PC-3 (cell line): ENCODE results near the gene PAQR5. TPM values are rescaled to one million over a fixed set of nuclear protein-coding genes. Genes with fewer than 3 reads are reported as not detected.
A peak's percentile ranks its signal among the peaks of the same experiment; 100 is the strongest.

Source experiments
- ATAC-seq: fragments of 200-7000 bp; cut with Tn5 transposase; 2 replicates; pipeline ENCODE4 v1.9.1; 2020; ENCODE audit warnings: mild to moderate bottlenecking, moderate library complexity
- BruUV-seq: library from RNA; stranded (reverse); fragments of 400-500 nt; replicated peaks from 2 replicates; lab custom pipeline; 2021; lab: Mats Ljungman, UMichigan
- CTCF ChIA-PET: fragments of 300-600 bp; sonication (Branson Sonifier 250); formaldehyde crosslinking; loops from one replicate; lab custom pipeline; 2022; ENCODE audit warnings: antibody characterized with exemption; lab: Charles Lee
- POLR2A ChIA-PET: fragments of 300-600 bp; sonication (Branson Sonifier 250); formaldehyde crosslinking; loops from one replicate; lab custom pipeline; 2022; ENCODE audit warnings: antibody characterized with exemption; ENCODE audit not compliant: unreplicated experiment; lab: Charles Lee
- DNase-seq: peaks from one replicate; pipeline ENCODE4 v3.0.0-alpha.2; 2015
- H2AFZ ChIP-seq: fragments of 300-600 bp; sonication (generic); 2 replicates; pipeline ENCODE4 v1.6.0; 2016; ENCODE audit warnings: antibody characterized with exemption, low read length
- H3F3A ChIP-seq: fragments of 300-600 bp; sonication (generic); one replicate; pipeline ENCODE4 v1.6.0; 2017; ENCODE audit warnings: antibody characterized with exemption, low read length, control low read depth, mild to moderate bottlenecking; ENCODE audit not compliant: unreplicated experiment
- H3K27ac ChIP-seq: fragments of 300-600 bp; sonication (generic); 2 replicates; pipeline ENCODE4 v1.5.1; 2016; ENCODE audit warnings: mild to moderate bottlenecking, low read length
- H3K27me3 ChIP-seq: fragments of 300-600 bp; sonication (generic); 2 replicates; pipeline ENCODE4 v1.6.1; 2016; ENCODE audit warnings: low read length, mixed read lengths
- H3K36me3 ChIP-seq: fragments of 300-600 bp; sonication (generic); 2 replicates; pipeline ENCODE4 v1.6.1; 2016; ENCODE audit warnings: low read depth, mixed run types, low read length, mixed read lengths
- H3K4me1 ChIP-seq: fragments of 300-600 bp; sonication (generic); 2 replicates; pipeline ENCODE4 v1.5.1; 2016; ENCODE audit warnings: low read length; ENCODE audit not compliant: insufficient read depth
- H3K4me2 ChIP-seq: fragments of 300-600 bp; sonication (generic); 2 replicates; pipeline ENCODE4 v1.6.0; 2016; ENCODE audit warnings: low read length
- H3K4me3 ChIP-seq: fragments of 300-600 bp; sonication (generic); 2 replicates; pipeline ENCODE4 v1.5.1; 2016; ENCODE audit warnings: mild to moderate bottlenecking, low read length, mixed read lengths
- H3K79me2 ChIP-seq: fragments of 300-600 bp; sonication (generic); 2 replicates; pipeline ENCODE4 v1.6.1; 2017; ENCODE audit warnings: low read length, mixed read lengths
- H3K9ac ChIP-seq: fragments of 300-600 bp; sonication (generic); 2 replicates; pipeline ENCODE4 v1.6.0; 2016; ENCODE audit warnings: mild to moderate bottlenecking, low read length
- H3K9me2 ChIP-seq: fragments of 300-600 bp; sonication (generic); replicated peaks from 2 replicates; pipeline ENCODE4 v1.6.1; 2016; ENCODE audit warnings: mixed run types, low read length, mixed read lengths
- H3K9me3 ChIP-seq: fragments of 300-600 bp; sonication (generic); 2 replicates; pipeline ENCODE4 v1.6.1; 2016; ENCODE audit warnings: low read length, mixed read lengths
- H4K20me1 ChIP-seq: fragments of 300-600 bp; sonication (generic); 2 replicates; pipeline ENCODE4 v1.6.1; 2016; ENCODE audit warnings: low read length, mixed read lengths
- CTCF ChIP-seq: fragments of 300-600 bp; sonication (generic); conservative IDR thresholded peaks from 2 replicates; pipeline ENCODE4 v1.5.1; 2017; ENCODE audit warnings: antibody characterized with exemption, low read depth, mild to moderate bottlenecking, low read length
- EZH2 ChIP-seq: fragments of 300-600 bp; sonication (generic); IDR thresholded peaks from one replicate; pipeline ENCODE4 v1.6.1; 2017; ENCODE audit warnings: antibody characterized with exemption, mild to moderate bottlenecking, low read length; ENCODE audit not compliant: unreplicated experiment
- EZH2phosphoT487 ChIP-seq: fragments of 300-600 bp; sonication (generic); IDR thresholded peaks from 2 replicates; pipeline ENCODE4 v1.6.1; 2018; ENCODE audit warnings: mild to moderate bottlenecking, antibody characterized with exemption, low read length, borderline replicate concordance
- intact Hi-C: fragments of 100-400 bp; cut with micrococcal nuclease; formaldehyde crosslinking; loops from 2 replicates; pipeline ENCODE4 v1.9.0; 2023
- total RNA-seq: library from RNA; depleted of rRNA; stranded (reverse); fragments of >200 nt; gene quantifications from 2 replicates; pipeline ENCODE4 v1.2.3, GENCODE V29; 2014

Gene PAQR5
- total RNA-seq, 1 experiment from 2014 or later, result 12.2 TPM

GRCh38 chr15:69391046-69391757 lies 92.5 kb downstream of the PAQR5 start:
- ATAC-seq, result no peak
- CTCF ChIA-PET, result no interaction called here

GRCh38 chr15:69392352-69392751 lies 93.6 kb downstream of the PAQR5 start:
- peaks cover 63% of the 10 kb centered on the region for H3K4me1 ChIP-seq
- no peaks in the 10 kb centered on the region for H3K9me3 ChIP-seq
- H2AFZ ChIP-seq, result no peak overlapping the region
- H3K9ac ChIP-seq, result no peak overlapping the region
- no peak overlapping the region for H3K27ac ChIP-seq
- POLR2A ChIA-PET, result no interaction called here
- H4K20me1 ChIP-seq, result no peaks in the 10 kb centered on the region
- H3K36me3 ChIP-seq, result no peaks in the 10 kb centered on the region
- H3K9me2 ChIP-seq, result no peaks in the 10 kb centered on the region
- H3F3A ChIP-seq, result peaks cover 4% of the 10 kb centered on the region
- TF ChIP-seq EZH2 (no peak), EZH2phosphoT487 (no peak), CTCF (no peak)
- CTCF ChIA-PET, result interaction anchor here (0.6 kb wide), 1 partner anchor 317 kb away, joined by 4 read pairs; no protein-coding TSS in a partner anchor
- H3K79me2 ChIP-seq, result no peaks in the 10 kb centered on the region
- DNase-seq, result no peak
- BruUV-seq, result no TSS peak
- H3K27me3 ChIP-seq, result no peaks in the 10 kb centered on the region
- H3K4me2 ChIP-seq, result no peak overlapping the region
- no peak for ATAC-seq
- H3K4me3 ChIP-seq, result no peak overlapping the region
- intact Hi-C loops, result loop anchor here (5.0 kb wide), 2 partner anchors 85 to 335 kb away; no protein-coding TSS in a partner anchor

More at GRCh38 chr15:69391046-69391757, 92.5 kb downstream of the PAQR5 start:
- Histone ChIP-seq H3K4me3 (peak overlapping the region; percentile 57; the same call in 1 of the 2 replicates), H3K9me3 (no peaks in the 10 kb centered on the region), H3K79me2 (no peaks in the 10 kb centered on the region), H3K9me2 (no peaks in the 10 kb centered on the region), H3K4me2 (peak overlapping the region; percentile 84), H3K4me1 (peaks cover 67% of the 10 kb centered on the region), H3K27ac (peak overlapping the region; percentile 98), H4K20me1 (no peaks in the 10 kb centered on the region), H3K36me3 (no peaks in the 10 kb centered on the region), H3F3A (peaks cover 4% of the 10 kb centered on the region), H2AFZ (peak overlapping the region; percentile 46; the same call in 1 of the 2 replicates), H3K27me3 (no peaks in the 10 kb centered on the region), H3K9ac (peak overlapping the region; percentile 82)
- no TSS peak for BruUV-seq
- TF ChIP-seq EZH2phosphoT487 (no peak), CTCF (no peak), EZH2 (no peak)
- intact Hi-C loops, result loop anchor here (5.0 kb wide), 2 partner anchors 84 to 334 kb away; no protein-coding TSS in a partner anchor
- POLR2A ChIA-PET, result no interaction called here
- peak; percentile 73 for DNase-seq
